Gastroesophageal sphincter (tissue), 4 donors: ENCODE results near the gene ACTR3. TPM values are rescaled to one million over a fixed set of nuclear protein-coding genes. Genes with fewer than 3 reads are reported as not detected.

Experiments used
- ATAC-seq: fragments of 150-250 bp; one replicate; pipeline ENCODE4 v1.9.1; 2016; ENCODE audit warnings: mild to moderate bottlenecking, moderate library complexity
- H3K27ac ChIP-seq, 4 donors: fragments of 200-600 bp; sonication (generic) in 3 of 4; 1 replicate in 3 of 4; 2 replicates in 1 of 4; pipeline ENCODE4 v1.5.1; 2016 to 2019
- H3K27me3 ChIP-seq: fragments of 200-600 bp; sonication (generic); one replicate; pipeline ENCODE4 v1.5.1; 2019
- H3K36me3 ChIP-seq, 2 donors: fragments of 200-600 bp; sonication (generic); one replicate each; pipeline ENCODE4 v1.5.1; 2019; ENCODE audit warnings: control low read depth in 1 of 2
- H3K4me1 ChIP-seq, 3 donors: fragments of 200-600 bp; sonication (generic); 1 replicate in 2 of 3; 2 replicates in 1 of 3; pipeline ENCODE4 v1.5.1; 2016 to 2019; ENCODE audit warnings: control low read depth in 2 of 3
- H3K4me3 ChIP-seq, 2 donors: fragments of 200-600 bp; sonication (generic); one replicate each; pipeline ENCODE4 v1.5.1; 2019; ENCODE audit warnings: mild to moderate bottlenecking in 1 of 2, moderate library complexity in 1 of 2
- H3K9me3 ChIP-seq, 3 donors: fragments of 200-600 bp; sonication (generic); one replicate each; pipeline ENCODE4 v1.5.1; 2017 to 2019; ENCODE audit warnings: control low read depth in 2 of 3
- CTCF ChIP-seq, 4 experiments: fragments of 200-600 bp in 2 of 4; fragments of 450-650 bp in 2 of 4; sonication (generic) in 1 of 4; IDR thresholded peaks; one replicate each; pipeline ENCODE4 v1.5.1; 2017 to 2019; ENCODE audit warnings: antibody characterized with exemption in 4 of 4, mild to moderate bottlenecking in 2 of 4, moderate library complexity in 2 of 4
- EP300 ChIP-seq: sonication (generic); formaldehyde crosslinking; IDR thresholded peaks from one replicate; pipeline ENCODE4 v1.6.1; 2017; ENCODE audit warnings: antibody characterized with exemption, mild to moderate bottlenecking
- POLR2A ChIP-seq, 2 donors: fragments of 450-650 bp; IDR thresholded peaks; one replicate each; pipeline ENCODE4 v1.6.1; 2017; ENCODE audit warnings: antibody characterized with exemption in 2 of 2, mild to moderate bottlenecking in 2 of 2, moderate library complexity in 1 of 2
- POLR2AphosphoS5 ChIP-seq: sonication (generic); formaldehyde crosslinking; IDR thresholded peaks from one replicate; pipeline ENCODE4 v1.6.1; 2017; ENCODE audit warnings: antibody characterized with exemption
- WGBS, 2 donors: methylation state at CpG; one replicate each; pipeline ENCODE4 v1.1.5; 2018; ENCODE audit warnings: low coverage in 1 of 2; 5-methylcytosine and 5-hydroxymethylcytosine counted together
- total RNA-seq, 4 donors: library from RNA; depleted of rRNA; stranded (reverse); fragments of >200 nt; gene quantifications; one replicate each; pipeline ENCODE4 v1.1.0, GENCODE V29; 2016

The ACTR3 gene
- total RNA-seq, 4 donors from 2014 or later, result 181 to 266 (median 200) TPM

GRCh38 chr2:113910110-113910717 lies 20.3 kb downstream of the ACTR3 start:
- Histone ChIP-seq H3K36me3 (peaks cover 0 to 9% of the 10 kb centered on the region in 2 donors), H3K4me3 (no peak overlapping the region), H3K27me3 (no peaks in the 10 kb centered on the region), H3K4me1 (peaks cover 0 to 51% (median 5%) of the 10 kb centered on the region in 3 donors), H3K9me3 (no peaks in the 10 kb centered on the region), H3K27ac (no peak overlapping the region)
- 88 to 91% methylated on average over 4 to 5 of the region's 5 CpGs for WGBS, 2 donors
- TF ChIP-seq POLR2A (IDR thresholded peaks at IDR 0.05) (no peak), POLR2AphosphoS5 (no peak), CTCF (IDR thresholded peaks at IDR 0.05) (no peak), EP300 (no peak)
- no peak for ATAC-seq

DNA sequence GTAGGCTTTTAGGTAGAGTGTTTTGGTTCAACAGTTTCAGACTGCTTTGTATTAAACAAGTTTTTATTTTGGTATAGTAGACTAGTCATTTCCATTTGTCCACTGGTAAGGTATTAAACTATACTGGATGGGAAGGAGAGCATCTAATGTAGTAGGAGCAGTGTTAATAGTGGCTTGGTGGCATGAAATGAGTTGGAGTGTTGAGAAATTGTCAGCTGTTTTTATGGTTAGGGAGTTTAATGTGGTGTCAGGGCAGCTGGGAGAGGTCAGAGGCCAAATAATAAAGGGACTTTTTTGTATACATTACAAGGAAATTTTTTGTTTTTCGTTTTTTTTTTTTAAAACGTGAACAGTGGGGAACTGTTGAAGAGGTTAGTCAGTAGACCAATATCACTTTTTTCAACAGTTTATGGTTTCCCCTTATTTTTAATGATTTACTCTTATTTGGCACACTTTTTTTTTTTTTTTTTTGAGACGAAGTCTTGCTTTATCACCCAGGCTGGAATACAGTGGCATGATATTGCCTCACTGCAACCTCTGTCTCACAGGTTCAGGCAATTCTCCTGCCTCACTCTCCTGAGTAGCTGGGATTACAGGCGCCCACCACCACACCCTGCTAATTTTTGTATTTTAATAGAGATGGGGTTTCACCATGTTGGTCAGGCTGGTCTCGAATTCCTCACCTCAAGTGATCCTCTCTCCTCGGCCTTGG lies 21.2 kb downstream of the ACTR3 start:
- peaks cover 0 to 18% of the 10 kb centered on the region in 2 donors for H3K36me3 ChIP-seq
- no peaks in the 10 kb centered on the region for H3K9me3 ChIP-seq
- 62 to 74% methylated on average over 5 to 6 of the region's 6 CpGs for WGBS, 2 donors
- no peak overlapping the region for H3K27ac ChIP-seq
- H3K4me1 ChIP-seq, result peaks cover 0 to 55% (median 5%) of the 10 kb centered on the region in 3 donors
- no peak for ATAC-seq
- TF ChIP-seq POLR2AphosphoS5 (no peak), POLR2A (IDR thresholded peaks at IDR 0.05) (no peak), CTCF (IDR thresholded peaks at IDR 0.05) (no peak), EP300 (no peak)
- H3K27me3 ChIP-seq, result no peaks in the 10 kb centered on the region
- no peak overlapping the region for H3K4me3 ChIP-seq

- ATAC-seq, result no peak
- WGBS, 2 donors, result 78 to 98% methylated on average over 8 to 10 of the region's 10 CpGs
- H3K27me3 ChIP-seq, result no peaks in the 10 kb centered on the region
- H3K27ac ChIP-seq, result no peak overlapping the region
- no peak for TF ChIP-seq CTCF (IDR thresholded peaks at IDR 0.05)
- TF ChIP-seq POLR2A (IDR thresholded peaks at IDR 0.05), result no peak
- TF ChIP-seq POLR2AphosphoS5, result no peak
- TF ChIP-seq EP300, result no peak
- no peaks in the 10 kb centered on the region for H3K9me3 ChIP-seq
- peaks cover 0 to 25% (median 2%) of the 10 kb centered on the region in 3 donors for H3K4me1 ChIP-seq
- H3K36me3 ChIP-seq, result peaks cover 4 to 50% of the 10 kb centered on the region in 2 donors
- H3K4me3 ChIP-seq, result no peak overlapping the region
Measured at GRCh38 chr2:113915082-113915819, 25.4 kb downstream of the ACTR3 start.

DNA sequence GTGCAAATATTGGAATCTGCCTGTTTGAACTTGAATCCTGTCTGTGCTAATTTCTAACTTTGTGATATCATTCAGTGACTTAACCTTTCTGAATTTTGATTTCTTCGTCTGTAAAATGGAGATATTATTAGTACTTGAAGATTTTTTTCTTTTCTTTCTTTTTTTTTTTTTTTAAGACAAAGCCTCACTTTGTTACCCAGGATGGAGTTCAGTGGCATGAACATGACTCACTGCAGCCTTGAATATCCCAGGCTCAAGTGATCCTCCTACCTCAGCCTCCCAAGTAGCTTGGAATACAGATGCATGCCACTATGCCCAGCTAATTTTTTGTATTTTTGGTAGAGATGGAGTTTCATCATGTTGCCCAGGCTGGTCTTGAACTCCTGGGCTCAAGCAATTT lies 28.3 kb downstream of the ACTR3 start:
- no peak overlapping the region for H3K4me3 ChIP-seq
- TF ChIP-seq POLR2A (IDR thresholded peaks at IDR 0.05), result no peak
- TF ChIP-seq CTCF (IDR thresholded peaks at IDR 0.05), result no peak
- no peak for TF ChIP-seq POLR2AphosphoS5
- no peak for TF ChIP-seq EP300
- ATAC-seq, result no peak
- no peak overlapping the region for H3K27ac ChIP-seq
- H3K36me3 ChIP-seq, result peaks cover 4 to 49% of the 10 kb centered on the region in 2 donors
- no peaks in the 10 kb centered on the region for H3K27me3 ChIP-seq
- peaks cover 0 to 6% (median 0%) of the 10 kb centered on the region in 3 donors for H3K4me1 ChIP-seq
- 91 to 92% methylated on average over 1 of the region's 1 CpG for WGBS, 2 donors
- no peaks in the 10 kb centered on the region for H3K9me3 ChIP-seq
